CD4-positive, alpha-beta T cell (primary cell): ENCODE measurements around the gene TMEM174. TPM values are rescaled to one million over a fixed set of nuclear protein-coding genes. Genes with fewer than 3 reads are reported as not detected.

ENCODE experiments used
- ATAC-seq: fragments of 200-7000 bp; cut with Tn5 transposase; one replicate; pipeline ENCODE4 v1.10.0; 2022; ENCODE audit warnings: mild to moderate bottlenecking; ENCODE audit not compliant: poor library complexity
- CTCF ChIA-PET: fragments of 350-600 bp; sonication (Branson Sonifier 250); formaldehyde crosslinking; loops from one replicate; lab custom pipeline; 2021; ENCODE audit warnings: antibody characterized with exemption, inconsistent platforms; lab: Charles Lee
- POLR2A ChIA-PET: fragments of 350-600 bp; sonication (Branson Sonifier 250); formaldehyde crosslinking; loops from one replicate; lab custom pipeline; 2021; ENCODE audit warnings: antibody characterized with exemption, inconsistent platforms; lab: Charles Lee
- DNase-seq, 14 experiments: peaks; one replicate each; pipeline ENCODE4 v3.0.0-alpha.2; 2013 to 2020; ENCODE audit warnings: mixed read lengths in 2 of 14
- H3K27ac ChIP-seq, 2 donors: one replicate each; pipeline versions ENCODE4 v1.5.1 to v1.7.0; 2013; ENCODE audit warnings: low read length in 2 of 2, low read depth in 1 of 2, mild to moderate bottlenecking in 1 of 2
- H3K27me3 ChIP-seq, 2 experiments: 1 replicate in 1 of 2; 2 replicates in 1 of 2; pipeline versions ENCODE4 v1.6.1 to v1.7.0; 2013; ENCODE audit warnings: low read length in 2 of 2, control low read depth in 1 of 2, mild to moderate bottlenecking in 1 of 2, moderate library complexity in 1 of 2; ENCODE audit not compliant: insufficient read depth in 2 of 2, control insufficient read depth in 1 of 2
- H3K36me3 ChIP-seq: one replicate; pipeline ENCODE4 v1.6.1; 2013; ENCODE audit warnings: low read length, control low read depth; ENCODE audit not compliant: insufficient read depth
- H3K4me1 ChIP-seq: one replicate; pipeline ENCODE4 v1.6.1; 2013; ENCODE audit warnings: low read length, control low read depth; ENCODE audit not compliant: insufficient read depth
- H3K4me3 ChIP-seq: one replicate; pipeline ENCODE4 v1.5.1; 2013; ENCODE audit warnings: mild to moderate bottlenecking, low read length, moderate library complexity
- H3K9me3 ChIP-seq, 2 experiments: 1 replicate in 1 of 2; 2 replicates in 1 of 2; pipeline versions ENCODE4 v1.6.1 to v1.7.0; 2013; ENCODE audit warnings: low read length in 2 of 2, mild to moderate bottlenecking in 2 of 2, control low read depth in 1 of 2, moderate library complexity in 1 of 2; ENCODE audit not compliant: control insufficient read depth in 1 of 2, insufficient read depth in 1 of 2
- H3K27ac Mint-ChIP-seq: one replicate; pipeline ENCODE4 v1.8.0; 2020; ENCODE audit warnings: mixed read lengths
- H3K27me3 Mint-ChIP-seq: one replicate; pipeline ENCODE4 v1.8.0; 2021; ENCODE audit warnings: mixed read lengths
- H3K36me3 Mint-ChIP-seq: one replicate; pipeline ENCODE4 v1.8.0; 2021; ENCODE audit warnings: low read depth, mixed read lengths
- H3K4me1 Mint-ChIP-seq: one replicate; pipeline ENCODE4 v1.8.0; 2021; ENCODE audit warnings: low read depth, mixed read lengths
- H3K4me3 Mint-ChIP-seq: one replicate; pipeline ENCODE4 v1.8.0; 2020; ENCODE audit warnings: mild to moderate bottlenecking, mixed read lengths
- H3K9me3 Mint-ChIP-seq: one replicate; pipeline ENCODE4 v1.8.0; 2020; ENCODE audit warnings: mixed read lengths
- CTCF ChIP-seq: fragments of 200-600 bp; IDR thresholded peaks from one replicate; pipeline ENCODE4 v1.8.0; 2022; ENCODE audit warnings: antibody characterized with exemption, mild to moderate bottlenecking
- intact Hi-C, 2 experiments: fragments of 100-400 bp; cut with DNase I in 1 of 2; cut with micrococcal nuclease in 1 of 2; formaldehyde crosslinking; loops; one replicate each; pipeline versions ENCODE4 v1.15.1 to v1.9.0; 2023 to 2025; cut with DNase I, micrococcal nuclease
- total RNA-seq, 174 experiments: library from RNA in 2 of 174; stranded (reverse) in 2 of 174; gene quantifications; one replicate each; pipeline ENCODE4 v1.2.3 and lab custom pipeline; 2021 to 2026

TMEM174 gene
- total RNA-seq, 2 experiments from 2014 or later, result not detected

- intact Hi-C loops, result no loop called here
- H3K4me1 Mint-ChIP-seq, result no peaks in the 10 kb centered on the region
- DNase-seq (no peak), ATAC-seq (no peak)
- Histone ChIP-seq H3K27me3 (peaks cover 24 to 34% of the 10 kb centered on the region in 2 experiments), H3K4me1 (no peaks in the 10 kb centered on the region), H3K36me3 (no peaks in the 10 kb centered on the region), H3K27ac (no peak overlapping the region), H3K4me3 (no peak overlapping the region), H3K9me3 (no peaks in the 10 kb centered on the region)
- peaks cover 68% of the 10 kb centered on the region for H3K27me3 Mint-ChIP-seq
- no peaks in the 10 kb centered on the region for H3K36me3 Mint-ChIP-seq
- no peak overlapping the region for H3K4me3 Mint-ChIP-seq
- H3K27ac Mint-ChIP-seq, result no peak overlapping the region
- CTCF ChIA-PET, result no interaction called here
- no peaks in the 10 kb centered on the region for H3K9me3 Mint-ChIP-seq
- TF ChIP-seq CTCF, result no peak
- POLR2A ChIA-PET, result no interaction called here
Measured at GRCh38 chr5:73143716-73144115, 29.3 kb upstream of the TMEM174 start.

- ChIA-PET CTCF (no interaction called here), POLR2A (no interaction called here)
- no peaks in the 10 kb centered on the region for H3K4me1 ChIP-seq
- H3K27me3 ChIP-seq, result peaks cover 17 to 51% of the 10 kb centered on the region in 2 experiments
- Mint-ChIP-seq H3K4me1 (no peaks in the 10 kb centered on the region), H3K27ac (no peak overlapping the region), H3K9me3 (no peaks in the 10 kb centered on the region), H3K27me3 (peaks cover 69% of the 10 kb centered on the region), H3K4me3 (no peak overlapping the region), H3K36me3 (no peaks in the 10 kb centered on the region)
- H3K9me3 ChIP-seq, result no peaks in the 10 kb centered on the region
- no peaks in the 10 kb centered on the region for H3K36me3 ChIP-seq
- ATAC-seq, result no peak
- no peak overlapping the region for H3K4me3 ChIP-seq
- no peak for TF ChIP-seq CTCF
- no peak overlapping the region for H3K27ac ChIP-seq
- intact Hi-C loops, result no loop called here
- DNase-seq, result no peak
Measured at GRCh38 chr5:73149540-73149939, 23.5 kb upstream of the TMEM174 start.

GRCh38 chr5:73150876-73151275 lies 22.1 kb upstream of the TMEM174 start:
- Histone ChIP-seq H3K27me3 (peaks cover 29 to 56% of the 10 kb centered on the region in 2 experiments), H3K4me1 (no peaks in the 10 kb centered on the region), H3K9me3 (peaks cover 0 to 6% of the 10 kb centered on the region in 2 experiments), H3K27ac (no peak overlapping the region), H3K36me3 (no peaks in the 10 kb centered on the region), H3K4me3 (no peak overlapping the region)
- CTCF ChIA-PET, result interaction anchor here (0.5 kb wide), 1 partner anchor 873 kb away, joined by 4 read pairs; no protein-coding TSS in a partner anchor
- POLR2A ChIA-PET, result no interaction called here
- no peak overlapping the region for H3K27ac Mint-ChIP-seq
- H3K9me3 Mint-ChIP-seq, result no peaks in the 10 kb centered on the region
- no peaks in the 10 kb centered on the region for H3K36me3 Mint-ChIP-seq
- no peak for TF ChIP-seq CTCF
- no peak overlapping the region for H3K4me3 Mint-ChIP-seq
- DNase-seq (no peak), ATAC-seq (no peak)
- intact Hi-C loops, result no loop called here
- H3K27me3 Mint-ChIP-seq, result peaks cover 69% of the 10 kb centered on the region
- H3K4me1 Mint-ChIP-seq, result no peaks in the 10 kb centered on the region
